Neural cell (in vitro differentiated cells): Measurements from ENCODE around the gene OR6N2. TPM values are rescaled to one million over a fixed set of nuclear protein-coding genes. Genes with fewer than 3 reads are reported as not detected.

ENCODE experiments used
- H2AFZ ChIP-seq: fragments of 200-600, 300-800 bp; sonication (generic), shearing (Covaris generic); 2 replicates; pipeline ENCODE4 v1.6.0; 2014; ENCODE audit warnings: low read depth, mild to moderate bottlenecking, antibody characterized with exemption, low read length, moderate library complexity
- H3F3A ChIP-seq: fragments of 200-600 bp; shearing (Covaris generic); 2 replicates; pipeline ENCODE4 v1.6.1; 2016; ENCODE audit warnings: mild to moderate bottlenecking, moderate library complexity, mixed read lengths, antibody characterized with exemption, low read length; ENCODE audit not compliant: insufficient read depth, poor library complexity, severe bottlenecking
- H3K27ac ChIP-seq: fragments of 200-600, 300-800 bp; sonication (generic), shearing (Covaris generic); 2 replicates; pipeline ENCODE4 v1.5.1; 2014; ENCODE audit warnings: mild to moderate bottlenecking, low read length, moderate library complexity
- H3K27me3 ChIP-seq: fragments of 300-800, 200-600 bp; sonication (generic), shearing (Covaris generic); 2 replicates; pipeline ENCODE4 v1.6.0; 2014; ENCODE audit warnings: mild to moderate bottlenecking, low read depth, low read length, moderate library complexity; ENCODE audit not compliant: insufficient read depth
- H3K36me3 ChIP-seq: fragments of 300-800, 200-600 bp; sonication (generic), shearing (Covaris generic); 2 replicates; pipeline ENCODE4 v1.5.1; 2014; ENCODE audit warnings: mild to moderate bottlenecking, antibody characterized with exemption, low read length, moderate library complexity; ENCODE audit not compliant: insufficient read depth
- H3K4me2 ChIP-seq: fragments of 300-800, 200-600 bp; sonication (generic), shearing (Covaris generic); 2 replicates; pipeline ENCODE4 v1.6.0; 2014; ENCODE audit warnings: mild to moderate bottlenecking, low read length
- H3K4me3 ChIP-seq: fragments of 300-800, 200-600 bp; sonication (generic), shearing (Covaris generic); 2 replicates; pipeline ENCODE4 v1.5.1; 2014; ENCODE audit warnings: mild to moderate bottlenecking, low read length, moderate library complexity
- H3K79me2 ChIP-seq: fragments of 200-600 bp; shearing (Covaris generic); replicated peaks from 2 replicates; pipeline ENCODE4 v1.6.0; 2014; ENCODE audit warnings: mild to moderate bottlenecking, low read length, moderate library complexity; ENCODE audit not compliant: insufficient read depth
- H3K9ac ChIP-seq: fragments of 300-800, 200-600 bp; sonication (generic), shearing (Covaris generic); 2 replicates; pipeline ENCODE4 v1.6.1; 2016; ENCODE audit warnings: mild to moderate bottlenecking, low read length, mixed read lengths
- H3K9me2 ChIP-seq: fragments of 200-600 bp; shearing (Covaris generic); 2 replicates; pipeline ENCODE4 v1.6.1; 2016; ENCODE audit warnings: mild to moderate bottlenecking, low read length, mixed read lengths; ENCODE audit not compliant: insufficient read depth
- H3K9me3 ChIP-seq: fragments of 200-600, 300-800 bp; sonication (generic), shearing (Covaris generic); 2 replicates; pipeline ENCODE4 v1.6.1; 2016; ENCODE audit warnings: mild to moderate bottlenecking, mixed run types, low read length, moderate library complexity, mixed read lengths
- H4K20me1 ChIP-seq: fragments of 200-600 bp; shearing (Covaris generic); 2 replicates; pipeline ENCODE4 v1.6.1; 2016; ENCODE audit warnings: mild to moderate bottlenecking, mixed run types; ENCODE audit not compliant: insufficient read depth
- CTCF ChIP-seq: fragments of 450-650 bp; IDR thresholded peaks from 2 replicates; pipeline ENCODE4 v1.5.1; 2014; ENCODE audit warnings: antibody characterized with exemption, mild to moderate bottlenecking, moderate library complexity; ENCODE audit not compliant: poor library complexity, severe bottlenecking
- EP300 ChIP-seq: fragments of 450-650 bp; conservative IDR thresholded peaks from 2 replicates; pipeline ENCODE4 v1.6.1; 2014; ENCODE audit warnings: antibody characterized with exemption, mild to moderate bottlenecking, moderate library complexity; ENCODE audit not compliant: poor library complexity, severe bottlenecking
- EZH2 ChIP-seq: fragments of 200-600, 300-800 bp; shearing (Covaris generic), sonication (generic); IDR thresholded peaks from 2 replicates; pipeline ENCODE4 v1.6.1; 2014; ENCODE audit warnings: antibody characterized with exemption, low read length, borderline replicate concordance, mild to moderate bottlenecking; ENCODE audit not compliant: insufficient read depth, poor library complexity, severe bottlenecking
- MXI1 ChIP-seq: fragments of 450-650 bp; conservative IDR thresholded peaks from 2 replicates; pipeline ENCODE4 v1.6.1; 2014; ENCODE audit warnings: antibody characterized with exemption, mild to moderate bottlenecking; ENCODE audit not compliant: poor library complexity, severe bottlenecking
- POLR2AphosphoS5 ChIP-seq: IDR thresholded peaks from 2 replicates; pipeline ENCODE4 v1.6.1; 2012
- RAD21 ChIP-seq: fragments of 450-650 bp; conservative IDR thresholded peaks from 2 replicates; pipeline ENCODE4 v1.6.1; 2014; ENCODE audit warnings: antibody characterized with exemption, mild to moderate bottlenecking, moderate library complexity
- SMC3 ChIP-seq: fragments of 450-650 bp; conservative IDR thresholded peaks from 2 replicates; pipeline ENCODE4 v1.6.1; 2014; ENCODE audit warnings: antibody characterized with exemption, mild to moderate bottlenecking, moderate library complexity; ENCODE audit not compliant: poor library complexity
- TAF1 ChIP-seq: IDR thresholded peaks from 2 replicates; pipeline ENCODE4 v1.6.1; 2012; ENCODE audit warnings: low read depth
- polyA plus RNA-seq: library from polyadenylated mRNA; depleted of rRNA; stranded (reverse); fragments of >200 nt; gene quantifications from 2 replicates; pipeline ENCODE4 v1.2.3, GENCODE V29; 2014
- TF ChIP-seq, protein P1 (sequence below): IDR thresholded peaks from 2 replicates; pipeline ENCODE4 v1.6.1; 2012; ENCODE audit warnings: borderline replicate concordance

Gene OR6N2
- polyA plus RNA-seq, 1 donor from 2014 or later = not detected

DNA sequence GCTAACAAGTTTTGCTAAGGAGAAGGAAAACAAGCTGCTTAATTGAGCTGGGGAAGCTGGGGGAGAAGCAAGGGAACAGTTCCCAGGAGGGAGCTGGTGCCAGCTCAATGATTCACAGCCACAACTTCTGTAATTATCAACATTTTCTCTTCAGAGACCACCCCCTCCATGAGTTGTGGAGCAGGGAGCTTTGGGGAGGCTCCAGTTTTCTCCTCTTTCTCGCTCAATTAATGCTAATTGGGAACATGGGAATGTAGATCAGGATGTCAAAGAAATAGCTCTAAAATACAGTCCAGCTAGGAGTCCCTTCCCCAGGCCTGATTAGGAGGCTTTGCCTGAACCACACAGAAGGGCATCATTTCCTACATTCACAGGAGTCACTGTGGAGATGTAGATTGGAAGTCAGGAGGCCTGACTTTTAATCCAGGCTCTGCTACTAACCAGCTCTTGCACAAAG is 38.0 kb upstream of the OR6N2 start:
- H3K27me3 ChIP-seq = no peaks in the 10 kb centered on the region
- H3K36me3 ChIP-seq = no peaks in the 10 kb centered on the region
- no peak overlapping the region for H2AFZ ChIP-seq
- H3K27ac ChIP-seq = no peak overlapping the region
- no peak overlapping the region for H3K4me2 ChIP-seq
- no peak overlapping the region for H3K4me3 ChIP-seq
- no peaks in the 10 kb centered on the region for H3F3A ChIP-seq
- TF ChIP-seq SMC3 (no peak), EZH2 (no peak), EP300 (no peak), POLR2AphosphoS5 (no peak), CTCF (no peak), RAD21 (no peak), MXI1 (no peak), TAF1 (no peak)
- TF ChIP-seq, protein P1, sequence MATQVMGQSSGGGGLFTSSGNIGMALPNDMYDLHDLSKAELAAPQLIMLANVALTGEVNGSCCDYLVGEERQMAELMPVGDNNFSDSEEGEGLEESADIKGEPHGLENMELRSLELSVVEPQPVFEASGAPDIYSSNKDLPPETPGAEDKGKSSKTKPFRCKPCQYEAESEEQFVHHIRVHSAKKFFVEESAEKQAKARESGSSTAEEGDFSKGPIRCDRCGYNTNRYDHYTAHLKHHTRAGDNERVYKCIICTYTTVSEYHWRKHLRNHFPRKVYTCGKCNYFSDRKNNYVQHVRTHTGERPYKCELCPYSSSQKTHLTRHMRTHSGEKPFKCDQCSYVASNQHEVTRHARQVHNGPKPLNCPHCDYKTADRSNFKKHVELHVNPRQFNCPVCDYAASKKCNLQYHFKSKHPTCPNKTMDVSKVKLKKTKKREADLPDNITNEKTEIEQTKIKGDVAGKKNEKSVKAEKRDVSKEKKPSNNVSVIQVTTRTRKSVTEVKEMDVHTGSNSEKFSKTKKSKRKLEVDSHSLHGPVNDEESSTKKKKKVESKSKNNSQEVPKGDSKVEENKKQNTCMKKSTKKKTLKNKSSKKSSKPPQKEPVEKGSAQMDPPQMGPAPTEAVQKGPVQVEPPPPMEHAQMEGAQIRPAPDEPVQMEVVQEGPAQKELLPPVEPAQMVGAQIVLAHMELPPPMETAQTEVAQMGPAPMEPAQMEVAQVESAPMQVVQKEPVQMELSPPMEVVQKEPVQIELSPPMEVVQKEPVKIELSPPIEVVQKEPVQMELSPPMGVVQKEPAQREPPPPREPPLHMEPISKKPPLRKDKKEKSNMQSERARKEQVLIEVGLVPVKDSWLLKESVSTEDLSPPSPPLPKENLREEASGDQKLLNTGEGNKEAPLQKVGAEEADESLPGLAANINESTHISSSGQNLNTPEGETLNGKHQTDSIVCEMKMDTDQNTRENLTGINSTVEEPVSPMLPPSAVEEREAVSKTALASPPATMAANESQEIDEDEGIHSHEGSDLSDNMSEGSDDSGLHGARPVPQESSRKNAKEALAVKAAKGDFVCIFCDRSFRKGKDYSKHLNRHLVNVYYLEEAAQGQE = no peak
- no peaks in the 10 kb centered on the region for H3K9me2 ChIP-seq
- H4K20me1 ChIP-seq = no peaks in the 10 kb centered on the region
- H3K79me2 ChIP-seq = no peaks in the 10 kb centered on the region
- H3K9ac ChIP-seq = no peak overlapping the region
- no peaks in the 10 kb centered on the region for H3K9me3 ChIP-seq

- H3K27ac ChIP-seq = no peak overlapping the region
- TF ChIP-seq POLR2AphosphoS5 (no peak), TAF1 (no peak)
- no peaks in the 10 kb centered on the region for H3K27me3 ChIP-seq
- H2AFZ ChIP-seq = no peak overlapping the region
- no peaks in the 10 kb centered on the region for H4K20me1 ChIP-seq
- no peak overlapping the region for H3K9ac ChIP-seq
- H3K79me2 ChIP-seq = no peaks in the 10 kb centered on the region
- H3K9me3 ChIP-seq = no peaks in the 10 kb centered on the region
- no peaks in the 10 kb centered on the region for H3F3A ChIP-seq
- no peaks in the 10 kb centered on the region for H3K9me2 ChIP-seq
- H3K4me3 ChIP-seq = no peak overlapping the region
- H3K36me3 ChIP-seq = no peaks in the 10 kb centered on the region
- no peak overlapping the region for H3K4me2 ChIP-seq
These were observed 37.6 kb upstream of the OR6N2 start for GRCh38 chr1:158818560-158818959.

DNA sequence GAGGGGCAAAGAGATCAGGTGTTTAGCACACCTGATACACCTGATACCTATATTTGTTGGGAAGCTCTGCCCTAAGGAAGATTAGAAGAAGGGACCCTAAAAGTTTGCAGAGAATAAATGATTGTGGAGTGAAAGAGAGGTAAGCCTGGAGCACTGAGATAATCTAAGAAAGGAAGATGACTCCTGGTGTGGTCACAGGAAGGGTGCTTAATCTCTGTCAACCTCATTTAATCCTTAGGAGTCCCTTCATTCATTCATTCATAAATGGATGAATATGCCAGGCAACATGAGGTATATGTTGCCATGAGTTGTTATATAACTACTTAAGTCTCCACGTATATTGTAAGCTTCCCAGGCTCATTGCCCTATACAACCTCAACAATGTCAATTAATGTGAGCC is 34.0 kb upstream of the OR6N2 start:
- H3K9ac ChIP-seq = no peak overlapping the region
- no peak overlapping the region for H2AFZ ChIP-seq
- no peaks in the 10 kb centered on the region for H3K9me3 ChIP-seq
- H3K4me2 ChIP-seq = no peak overlapping the region
- no peaks in the 10 kb centered on the region for H3K27me3 ChIP-seq
- H3F3A ChIP-seq = no peaks in the 10 kb centered on the region
- H3K79me2 ChIP-seq = no peaks in the 10 kb centered on the region
- no peak overlapping the region for H3K4me3 ChIP-seq
- TF ChIP-seq RAD21 = no peak
- TF ChIP-seq EP300 = no peak
- no peak for TF ChIP-seq TAF1
- TF ChIP-seq, protein P1 = no peak
- TF ChIP-seq POLR2AphosphoS5 = no peak
- TF ChIP-seq MXI1 = no peak
- TF ChIP-seq SMC3 = no peak
- TF ChIP-seq EZH2 = no peak
- TF ChIP-seq CTCF = no peak
- no peaks in the 10 kb centered on the region for H3K36me3 ChIP-seq
- no peaks in the 10 kb centered on the region for H3K9me2 ChIP-seq
- no peaks in the 10 kb centered on the region for H4K20me1 ChIP-seq
- no peak overlapping the region for H3K27ac ChIP-seq
